Measurements from ENCODE around the gene LRRC73. TPM values are rescaled to one million over a fixed set of nuclear protein-coding genes. Genes with fewer than 3 reads are reported as not detected.

The LRRC73 gene
- total and polyA plus RNA-seq, 9 of the 15 experiments (the other 6 are each of a cell fraction or from before 2014, with no cell fraction given), result 0.07 to 0.55 (median 0.16) TPM; not detected in 3

DNA sequence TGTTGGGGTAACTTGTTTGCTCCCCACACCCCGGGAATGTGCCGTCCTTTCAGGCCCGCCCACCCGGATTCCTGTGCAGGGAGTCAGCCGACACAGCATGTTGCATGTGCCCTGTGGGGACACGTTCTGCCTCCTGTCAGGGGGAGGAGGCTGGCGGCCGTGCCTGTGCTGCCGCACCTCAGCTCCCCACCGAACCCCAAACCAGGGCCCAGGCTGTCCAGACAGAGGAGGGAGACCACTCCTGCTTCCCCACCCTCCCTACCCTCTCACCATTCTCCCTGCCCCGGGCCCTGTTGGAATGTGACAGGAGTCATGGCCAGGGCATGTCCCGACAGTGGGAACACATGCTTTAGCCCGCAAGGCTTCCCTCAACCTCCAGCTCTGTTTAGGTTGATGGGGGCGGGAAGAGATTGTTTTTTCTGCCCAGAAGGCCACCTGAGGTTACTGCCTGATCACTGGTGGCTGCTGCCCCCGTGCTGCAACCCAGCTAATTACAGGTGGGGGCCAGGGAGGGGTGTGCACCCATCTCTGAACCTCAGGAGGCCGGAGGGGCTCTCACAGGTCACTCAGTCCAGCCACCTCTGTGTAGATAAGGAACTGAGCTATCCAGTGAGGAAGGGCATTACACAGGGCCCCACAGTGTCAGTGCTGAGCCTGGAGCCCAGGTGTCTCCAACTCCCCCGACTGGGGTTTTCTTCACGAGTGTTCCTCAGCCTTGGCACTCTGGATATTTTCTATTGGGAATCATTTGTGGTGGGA lies 13.6 kb downstream of the LRRC73 start (continued):
- TF ChIP-seq ILK (tag; IDR thresholded peaks at IDR 0.05; ENCODE audit: borderline replicate concordance, low read depth) (no peak), ZNF165 (CRISPR knock-in tag; IDR thresholded peaks at IDR 0.05; ENCODE audit: borderline replicate concordance) (no peak), ZBTB17 (CRISPR knock-in tag; IDR thresholded peaks at IDR 0.05) (no peak), TEAD4 (IDR thresholded peaks at IDR 0.05; ENCODE audit: low read length) (no peak), TEAD4 (CRISPR knock-in tag; IDR thresholded peaks at IDR 0.05; ENCODE audit: borderline replicate concordance) (no peak), YY1 (IDR thresholded peaks at IDR 0.05; ENCODE audit: borderline replicate concordance in 1 of 3, control insufficient read depth in 1 of 3, extremely low read depth in 1 of 3, insufficient read depth in 3 of 3, insufficient read length in 1 of 3, insufficient replicate concordance in 2 of 3, low read depth in 1 of 3, low read length in 2 of 3) (peak in 1 of 3 experiments; percentile 32), CBFB (CRISPR knock-in tag; IDR thresholded peaks at IDR 0.05) (no peak), ZNF133 (CRISPR knock-in tag; IDR thresholded peaks at IDR 0.05) (no peak), ZBTB11 (CRISPR knock-in tag; IDR thresholded peaks at IDR 0.05) (no peak), TRIM24 (IDR thresholded peaks at IDR 0.05) (no peak), THRA (IDR thresholded peaks at IDR 0.05) (peak; percentile 88), PHF21A (IDR thresholded peaks at IDR 0.05; ENCODE audit: borderline replicate concordance, low read depth) (no peak), MAFF (IDR thresholded peaks at IDR 0.05; ENCODE audit: low read length) (no peak), SRSF1 (IDR thresholded peaks at IDR 0.05; ENCODE audit: low read depth, low read length) (no peak), EP400 (IDR thresholded peaks at IDR 0.05) (no peak), ELK3 (CRISPR knock-in tag; IDR thresholded peaks at IDR 0.05) (no peak), PML (IDR thresholded peaks at IDR 0.05; ENCODE audit: low read length) (no peak), SPI1 (IDR thresholded peaks at IDR 0.05; ENCODE audit: borderline replicate concordance, low read depth, low read length) (no peak), OTX1 (CRISPR knock-in tag; IDR thresholded peaks at IDR 0.05) (no peak), FOXP1 (CRISPR knock-in tag; IDR thresholded peaks at IDR 0.05) (no peak)
- TF ChIP-seq, protein P1, sequence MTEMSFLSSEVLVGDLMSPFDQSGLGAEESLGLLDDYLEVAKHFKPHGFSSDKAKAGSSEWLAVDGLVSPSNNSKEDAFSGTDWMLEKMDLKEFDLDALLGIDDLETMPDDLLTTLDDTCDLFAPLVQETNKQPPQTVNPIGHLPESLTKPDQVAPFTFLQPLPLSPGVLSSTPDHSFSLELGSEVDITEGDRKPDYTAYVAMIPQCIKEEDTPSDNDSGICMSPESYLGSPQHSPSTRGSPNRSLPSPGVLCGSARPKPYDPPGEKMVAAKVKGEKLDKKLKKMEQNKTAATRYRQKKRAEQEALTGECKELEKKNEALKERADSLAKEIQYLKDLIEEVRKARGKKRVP (CRISPR knock-in tag; IDR thresholded peaks at IDR 0.05), result no peak

Measured in K562 (cell line).